ENCODE data around the gene SLITRK3.
"Not testable (repeated sequence)": the region's sequence is repeated elsewhere in the genome, so short reads cannot be mapped to it uniquely, and the experiment has no call there.

Gene SLITRK3

GRCh38 chr3:165193366-165194254 lies 2.6 kb downstream of the SLITRK3 start:
- DNase-seq, result peak in 10 of 56 donors; percentile 10 to 42 (median 24)

GRCh38 chr3:165192610-165193192 lies 3.5 kb downstream of the SLITRK3 start:
- DNase-seq, result peak in 14 of 56 donors; percentile 9 to 66 (median 23)

- DNase-seq, result no peak
These were observed 4.7 kb downstream of the SLITRK3 start for GRCh38 chr3:165191491-165191890.

- no peak for DNase-seq
These were observed 7.7 kb downstream of the SLITRK3 start for GRCh38 chr3:165188452-165188851.

GRCh38 chr3:165185707-165186327 lies 10.4 kb downstream of the SLITRK3 start:
- peak in 28 of 56 donors; percentile 4 to 69 (median 32) for DNase-seq

GRCh38 chr3:165181556-165181955 lies 14.6 kb downstream of the SLITRK3 start:
- no peak for DNase-seq

GRCh38 chr3:165170236-165170635 lies 25.9 kb downstream of the SLITRK3 start:
- no peak for DNase-seq

GRCh38 chr3:165169368-165169767 lies 26.8 kb downstream of the SLITRK3 start:
- no peak for DNase-seq

- no peak for DNase-seq
These were observed 33.3 kb downstream of the SLITRK3 start for GRCh38 chr3:165162883-165163282.

GRCh38 chr3:165159760-165160421 lies 36.3 kb downstream of the SLITRK3 start:
- DNase-seq, result no peak

- DNase-seq, result no peak
These were observed 38.2 kb downstream of the SLITRK3 start for GRCh38 chr3:165158011-165158410.

- no peak for DNase-seq
These were observed 39.3 kb downstream of the SLITRK3 start for GRCh38 chr3:165156757-165157420.

GRCh38 chr3:165148876-165149441 lies 47.2 kb downstream of the SLITRK3 start:
- DNase-seq, result no peak

GRCh38 chr3:165144271-165144670 lies 51.9 kb downstream of the SLITRK3 start:
- no peak for DNase-seq

- not testable (repeated sequence) for DNase-seq
These were observed 56.3 kb downstream of the SLITRK3 start for GRCh38 chr3:165139918-165140317.

Measured in nucleus accumbens (tissue), 56 donors.